Activated T-cell treated with anti-CD3 and anti-CD28 coated beads for 24 hours (primary cell): ENCODE results near the gene ERBIN.
"Not testable (repeated sequence)": the region's sequence is repeated elsewhere in the genome, so short reads cannot be mapped to it uniquely, and the experiment has no call there.

Experiments used
- DNase-seq: peaks from one replicate; pipeline ENCODE4 v3.0.0-alpha.2; 2020; ENCODE audit warnings: low read depth

ERBIN gene

GRCh38 chr5:66004216-66004615 is 77.8 kb downstream of the ERBIN start:
- DNase-seq = no peak

DNA sequence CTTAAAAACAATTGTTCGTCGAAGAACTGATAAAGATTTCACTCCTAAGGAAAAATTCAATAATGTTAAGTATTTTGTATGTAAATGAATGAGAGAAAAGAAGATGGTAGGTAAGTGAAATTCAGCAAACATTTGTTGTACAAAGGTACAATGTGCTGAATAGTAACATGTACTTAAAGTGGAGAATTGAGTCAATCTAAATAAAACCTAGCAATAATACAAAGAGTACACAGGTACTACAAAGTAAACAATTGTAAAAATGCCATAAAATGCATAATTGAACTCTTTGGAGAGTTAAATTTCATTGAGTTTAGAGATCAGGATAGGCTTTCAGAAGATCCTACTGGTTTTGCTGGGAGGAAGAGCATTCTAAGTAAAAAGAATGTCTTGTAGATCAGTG is 82.9 kb downstream of the ERBIN start:
- no peak for DNase-seq

GRCh38 chr5:66010476-66010875 is 84.1 kb downstream of the ERBIN start:
- DNase-seq = no peak

DNA sequence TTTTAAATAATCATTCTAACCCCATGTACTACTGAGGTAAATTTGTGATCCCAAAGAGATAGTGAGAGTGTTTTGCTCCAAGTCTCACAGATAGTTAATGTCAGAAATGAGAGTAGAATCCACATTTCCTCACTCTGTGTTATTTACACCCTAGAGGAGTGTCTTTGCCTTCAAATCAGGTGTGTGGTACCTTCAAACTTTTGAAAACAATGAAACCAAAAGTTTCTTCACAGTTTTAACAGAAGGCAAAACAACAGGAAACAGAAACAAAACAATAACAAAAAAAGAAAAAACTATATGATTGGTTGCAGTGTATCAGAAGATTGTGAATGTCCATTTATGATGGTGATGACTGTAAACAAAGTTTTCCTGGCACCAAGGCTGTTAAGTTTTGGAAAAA is 85.9 kb downstream of the ERBIN start:
- DNase-seq = no peak

DNA sequence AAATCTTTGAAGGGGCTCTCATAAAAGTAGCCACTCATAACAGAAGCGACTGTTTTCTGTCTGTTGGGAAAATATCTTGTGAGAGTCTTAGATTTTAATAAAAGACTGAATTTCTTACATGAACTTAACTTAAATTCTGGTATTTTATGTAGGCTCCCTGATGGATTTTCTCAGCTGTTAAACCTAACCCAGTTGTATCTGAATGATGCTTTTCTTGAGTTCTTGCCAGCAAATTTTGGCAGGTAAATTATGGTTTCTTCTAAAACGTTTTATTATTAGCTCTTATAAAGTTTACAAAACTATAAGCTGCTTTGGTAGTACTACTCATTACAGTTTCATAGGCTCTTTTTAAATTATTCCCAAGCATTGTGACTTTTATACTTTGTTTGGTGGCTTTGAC is 87.0 kb downstream of the ERBIN start:
- no peak for DNase-seq

DNA sequence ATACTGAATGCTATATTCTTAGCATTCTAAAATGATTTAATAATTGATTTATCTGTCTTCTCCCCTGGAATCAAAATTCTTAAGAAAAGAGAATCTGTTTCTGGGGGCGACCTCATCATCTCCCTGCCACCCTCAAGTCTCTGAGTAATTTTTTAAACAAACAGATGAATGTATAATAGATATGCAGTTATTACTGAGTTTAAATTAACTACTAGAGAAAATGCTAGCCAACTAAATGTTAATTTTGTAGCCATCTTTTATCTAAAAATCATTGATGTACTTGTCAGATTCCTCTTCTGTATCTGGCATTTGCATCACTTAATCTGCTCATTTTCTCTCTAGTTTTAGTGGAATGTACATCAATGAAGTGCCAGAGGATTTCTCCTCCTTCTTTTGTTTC is 87.5 kb downstream of the ERBIN start:
- DNase-seq = no peak

DNA sequence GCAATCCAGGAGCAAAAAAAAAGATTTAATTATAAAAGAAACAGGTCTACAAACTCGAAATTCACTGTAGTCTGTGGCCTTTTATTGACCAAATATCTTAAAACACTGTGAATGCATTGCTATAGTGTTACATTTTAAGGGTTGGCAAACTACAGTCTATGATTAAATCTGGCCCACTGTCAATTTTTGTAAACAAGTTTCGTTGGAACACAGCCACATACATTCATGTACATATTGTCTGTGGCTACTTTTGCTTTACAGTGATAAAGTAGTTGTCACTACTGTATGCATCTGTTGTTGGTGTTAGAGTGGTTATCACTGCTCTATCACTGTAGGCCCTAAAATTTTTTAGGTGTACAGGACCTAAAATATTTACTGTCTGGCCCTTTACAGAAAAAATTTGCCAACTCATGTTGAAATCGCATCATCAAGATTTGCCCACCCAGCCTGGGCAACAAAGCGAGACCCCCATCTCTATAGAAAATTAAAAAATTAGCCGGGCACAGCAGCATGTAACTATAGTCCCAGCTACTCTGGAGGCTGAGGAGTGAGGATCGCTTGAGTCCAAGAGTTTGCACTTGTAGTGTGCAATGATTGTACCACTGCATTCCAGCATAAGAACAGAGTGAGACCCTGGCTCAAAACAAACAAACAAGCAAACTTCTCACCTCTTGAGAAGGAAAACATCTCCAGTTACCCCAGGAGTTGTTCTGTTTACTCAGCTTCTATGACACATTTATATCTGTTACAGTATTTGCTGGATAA is 89.0 kb downstream of the ERBIN start:
- no peak for DNase-seq

- DNase-seq = no peak
Observed at GRCh38 chr5:66021585-66021984, 95.2 kb downstream of the ERBIN start.

DNA sequence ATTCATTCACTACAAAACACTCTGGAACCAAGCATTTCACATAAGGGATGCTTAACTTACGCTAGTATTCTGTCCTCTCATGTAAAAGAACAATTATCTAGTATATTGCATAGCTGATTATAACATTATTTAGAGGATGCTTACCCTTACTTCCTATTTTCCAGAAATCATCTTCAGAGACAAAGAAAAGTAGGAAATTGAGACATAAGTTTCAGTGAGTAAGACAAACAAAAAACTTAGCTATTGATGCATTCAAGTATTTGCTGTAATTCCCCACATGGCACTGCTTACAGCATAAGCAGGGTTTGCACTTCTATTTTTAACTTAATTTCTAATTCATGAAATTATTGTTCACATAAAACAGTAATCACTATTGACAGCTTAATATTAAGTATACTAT is 112.9 kb downstream of the ERBIN start:
- no peak for DNase-seq

- no peak for DNase-seq
Observed at GRCh38 chr5:66039701-66040100, 113.3 kb downstream of the ERBIN start.

- no peak for DNase-seq
Observed at GRCh38 chr5:66041627-66042026, 115.3 kb downstream of the ERBIN start.

DNA sequence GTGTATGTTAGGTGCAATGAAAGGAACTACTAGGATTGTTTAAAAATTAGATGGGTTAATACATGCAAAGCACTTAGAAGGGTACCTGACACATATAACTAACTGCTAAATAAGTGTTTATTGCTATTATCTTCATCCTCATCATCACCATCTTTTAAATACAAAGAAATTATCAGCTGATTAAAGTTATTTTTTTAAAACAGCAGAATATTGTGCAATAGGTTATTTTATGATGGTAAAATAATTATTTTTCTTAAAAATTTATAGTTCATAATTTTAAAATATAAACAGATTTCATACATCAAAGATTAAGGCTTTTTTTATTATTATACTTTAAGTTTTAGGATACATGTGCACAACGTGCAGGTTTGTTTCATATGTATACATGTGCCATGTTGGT is 130.9 kb downstream of the ERBIN start:
- no peak for DNase-seq

DNA sequence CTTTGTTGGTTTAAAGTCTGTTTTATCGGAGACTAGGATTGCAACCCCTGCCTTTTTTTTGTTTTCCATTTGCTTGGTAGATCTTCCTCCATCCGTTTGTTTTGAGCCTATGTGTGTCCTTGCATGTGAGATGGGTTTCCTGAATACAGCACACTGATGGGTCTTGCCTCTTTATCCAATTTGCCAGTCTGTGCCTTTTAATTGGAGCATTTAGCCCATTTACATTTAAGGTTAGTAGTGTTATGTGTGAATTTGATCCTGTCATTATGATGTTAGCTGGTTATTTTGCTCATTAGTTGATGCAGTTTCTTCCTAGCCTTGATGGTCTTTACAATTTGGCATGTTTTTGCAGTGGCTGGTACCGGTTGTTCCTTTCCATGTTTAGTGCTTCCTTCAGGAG is 134.9 kb downstream of the ERBIN start:
- not testable (repeated sequence) for DNase-seq

- not testable (repeated sequence) for DNase-seq
Observed at GRCh38 chr5:66063061-66063460, 136.7 kb downstream of the ERBIN start.

DNA sequence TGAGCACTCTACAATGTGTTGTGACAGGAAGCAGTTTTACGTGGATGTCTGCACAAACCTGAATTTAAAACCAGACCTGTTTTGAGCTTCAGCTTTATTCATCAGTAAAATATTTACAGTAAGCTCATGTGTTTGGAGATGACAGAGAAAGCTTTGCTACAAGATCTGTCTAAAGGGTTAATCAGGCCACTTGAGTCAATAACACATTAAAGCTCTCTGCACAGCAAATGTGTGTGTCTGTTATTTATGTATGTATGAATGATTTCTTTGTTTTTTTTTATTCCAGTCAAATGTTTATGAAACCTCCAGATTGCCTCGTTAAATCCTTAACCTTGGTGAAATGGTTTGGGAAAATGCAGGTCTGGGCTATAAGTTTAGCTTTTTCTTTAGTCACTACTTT is 140.5 kb downstream of the ERBIN start:
- DNase-seq = no peak

- no peak for DNase-seq
Observed at GRCh38 chr5:66072031-66072430, 145.7 kb downstream of the ERBIN start.

DNA sequence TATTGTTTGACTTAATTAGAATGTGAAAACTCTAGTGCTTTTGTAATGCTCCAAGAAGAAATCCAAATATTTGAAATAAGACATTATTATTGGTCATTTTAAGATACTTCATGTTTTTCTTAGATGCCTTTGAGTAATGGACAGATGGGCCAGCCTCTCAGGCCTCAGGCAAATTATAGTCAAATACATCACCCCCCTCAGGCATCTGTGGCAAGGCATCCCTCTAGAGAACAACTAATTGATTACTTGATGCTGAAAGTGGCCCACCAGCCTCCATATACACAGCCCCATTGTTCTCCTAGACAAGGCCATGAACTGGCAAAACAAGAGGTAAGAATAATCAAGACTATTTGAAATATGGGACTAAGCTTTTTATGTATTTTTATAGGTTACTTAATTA is 148.5 kb downstream of the ERBIN start:
- no peak for DNase-seq

- DNase-seq = no peak
Observed at GRCh38 chr5:66080664-66081063, 154.3 kb downstream of the ERBIN start.

GRCh38 chr5:66089384-66089783 is 163.0 kb downstream of the ERBIN start:
- no peak for DNase-seq

GRCh38 chr5:66100851-66101250 is 174.5 kb downstream of the ERBIN start:
- no peak for DNase-seq

DNA sequence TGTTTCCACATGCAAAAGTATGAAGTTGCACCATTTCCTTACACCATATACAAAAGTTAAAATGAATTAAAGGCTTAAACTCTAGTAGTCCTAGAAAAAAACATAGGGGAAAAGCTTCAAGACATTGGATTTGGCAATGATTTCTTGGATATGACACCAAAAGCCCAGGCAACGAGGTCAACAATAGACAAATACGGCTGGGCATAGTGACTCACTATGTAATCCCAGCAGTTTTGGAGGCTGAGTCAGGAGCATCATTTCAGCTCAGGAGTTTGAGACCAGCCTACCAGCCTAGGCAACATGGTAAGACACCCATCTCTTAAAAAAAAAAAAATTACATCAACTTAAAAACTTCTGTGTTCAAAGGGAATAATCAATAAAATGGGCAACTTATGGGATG is 186.8 kb downstream of the ERBIN start:
- DNase-seq = no peak

DNA sequence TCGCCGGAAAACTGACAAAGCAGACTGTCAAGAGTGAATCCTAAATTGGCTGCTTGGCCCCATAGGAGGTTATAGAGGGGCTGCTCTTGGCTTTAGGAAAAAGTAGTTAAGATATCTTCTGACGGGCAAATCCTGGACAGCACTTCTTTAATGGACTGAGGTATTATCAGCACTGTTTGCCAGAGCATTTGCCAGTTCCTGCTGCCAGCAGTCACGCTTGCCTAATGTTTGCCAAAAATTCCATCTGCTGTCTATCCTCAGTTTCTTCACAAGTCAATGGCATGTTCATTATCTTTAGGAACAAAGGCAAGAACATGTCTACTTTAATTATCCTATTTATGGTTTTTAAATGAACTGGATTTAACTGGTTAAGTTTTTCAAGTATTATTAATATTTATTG is 191.9 kb downstream of the ERBIN start:
- no peak for DNase-seq

GRCh38 chr5:66122379-66123034 is 196.1 kb downstream of the ERBIN start:
- DNase-seq = no peak

GRCh38 chr5:66129144-66129543 is 202.8 kb downstream of the ERBIN start:
- no peak for DNase-seq
